Psoas muscle (tissue), 8 donors: ENCODE measurements around the gene ARL13B. TPM values are rescaled to one million over a fixed set of nuclear protein-coding genes. Genes with fewer than 3 reads are reported as not detected.

Experiments used
- ATAC-seq, 4 donors: fragments of 200-7000 bp; cut with Tn5 transposase; one replicate each; pipeline ENCODE4 v1.9.1; 2020; ENCODE audit warnings: moderate library complexity in 3 of 4, mild to moderate bottlenecking in 2 of 4
- DNase-seq, 2 donors: peaks; one replicate each; pipeline ENCODE4 v3.0.0-alpha.2; 2020
- H3K27ac ChIP-seq: fragments of 200-600 bp; one replicate; pipeline ENCODE4 v1.8.0; 2022
- H3K27me3 ChIP-seq, 3 donors: fragments of 200-600 bp in 1 of 3; one replicate each; pipeline versions ENCODE4 v1.6.1 to v1.8.0; 2013 to 2022; ENCODE audit warnings: low read length in 2 of 3, mild to moderate bottlenecking in 2 of 3, moderate library complexity in 1 of 3; ENCODE audit not compliant: insufficient read depth in 3 of 3
- H3K36me3 ChIP-seq, 2 donors: fragments of 200-600 bp in 1 of 2; one replicate each; pipeline versions ENCODE4 v1.6.1 to v1.8.0; 2013 to 2022; ENCODE audit warnings: low read depth in 1 of 2, mild to moderate bottlenecking in 1 of 2, moderate library complexity in 1 of 2; ENCODE audit not compliant: insufficient read depth in 1 of 2
- H3K4me1 ChIP-seq: fragments of 200-600 bp; one replicate; pipeline ENCODE4 v1.8.0; 2022
- H3K4me3 ChIP-seq: fragments of 200-600 bp; one replicate; pipeline ENCODE4 v1.8.0; 2022; ENCODE audit warnings: mild to moderate bottlenecking
- H3K9me3 ChIP-seq: fragments of 200-600 bp; one replicate; pipeline ENCODE4 v1.8.0; 2022
- WGBS, 3 donors: extraction: QIAGEN DNeasy Blood & Tissue Kit; methylation state at CpG; one replicate each; pipeline versions ENCODE4 v1.1.6 to v1.1.7; 2013; 5-methylcytosine and 5-hydroxymethylcytosine counted together
- intact Hi-C, 2 donors: fragments of 100-400 bp; cut with DNase I; formaldehyde crosslinking; loops; one replicate each; pipeline versions ENCODE4 v1.11.0 to v1.14.2; 2022
- polyA plus RNA-seq, 3 donors: library from polyadenylated mRNA; stranded (reverse); fragments of 200-250 nt; gene quantifications; one replicate each; pipeline ENCODE4 v1.2.3, GENCODE V29; 2013
- total RNA-seq, 4 donors: library from RNA; stranded (reverse); fragmentation: NEBNext Ultra II Directional in 2 of 4; extraction: Animal tissue kit (Norgen Biotek cat#: 25700) in 2 of 4; gene quantifications; one replicate each; pipeline versions ENCODE4 v1.2.1 to v1.2.4, GENCODE V29; 2021 to 2023
- TF ChIP-seq, protein P1 (sequence below): fragments of 200-600 bp; IDR thresholded peaks from one replicate; pipeline ENCODE4 v1.8.0; 2022; ENCODE audit warnings: antibody characterized with exemption
- donor health status: healthy with polysubstance abuse.
- donor health status: DM: no; HTN: no; CAD: no; lungs with moderate emphysema.
- donor health status: Bipolar disorder and iron deficiency.
- donor health status: healthy.
- donor health status: DM: yes; HTN: yes; CAD: no.
- donor health status: DM: no; HTN: no; CAD: no.
- donor health status: DM: no; HTN: no; CAD: no.
- donor health status: DM: yes; HTN: yes; CAD: no.

ARL13B gene
- total and polyA plus RNA-seq, 7 donors, result 0.86 to 2.6 (median 1.8) TPM

- H3K27ac ChIP-seq, result no peak overlapping the region
- intact Hi-C loops, result no loop called here
- WGBS, 3 donors, result 88 to 100% (median 97%) methylated on average over 1 of the region's 1 CpG
Measured at GRCh38 chr3:93969997-93970396, 10.0 kb upstream of the ARL13B start.

DNA sequence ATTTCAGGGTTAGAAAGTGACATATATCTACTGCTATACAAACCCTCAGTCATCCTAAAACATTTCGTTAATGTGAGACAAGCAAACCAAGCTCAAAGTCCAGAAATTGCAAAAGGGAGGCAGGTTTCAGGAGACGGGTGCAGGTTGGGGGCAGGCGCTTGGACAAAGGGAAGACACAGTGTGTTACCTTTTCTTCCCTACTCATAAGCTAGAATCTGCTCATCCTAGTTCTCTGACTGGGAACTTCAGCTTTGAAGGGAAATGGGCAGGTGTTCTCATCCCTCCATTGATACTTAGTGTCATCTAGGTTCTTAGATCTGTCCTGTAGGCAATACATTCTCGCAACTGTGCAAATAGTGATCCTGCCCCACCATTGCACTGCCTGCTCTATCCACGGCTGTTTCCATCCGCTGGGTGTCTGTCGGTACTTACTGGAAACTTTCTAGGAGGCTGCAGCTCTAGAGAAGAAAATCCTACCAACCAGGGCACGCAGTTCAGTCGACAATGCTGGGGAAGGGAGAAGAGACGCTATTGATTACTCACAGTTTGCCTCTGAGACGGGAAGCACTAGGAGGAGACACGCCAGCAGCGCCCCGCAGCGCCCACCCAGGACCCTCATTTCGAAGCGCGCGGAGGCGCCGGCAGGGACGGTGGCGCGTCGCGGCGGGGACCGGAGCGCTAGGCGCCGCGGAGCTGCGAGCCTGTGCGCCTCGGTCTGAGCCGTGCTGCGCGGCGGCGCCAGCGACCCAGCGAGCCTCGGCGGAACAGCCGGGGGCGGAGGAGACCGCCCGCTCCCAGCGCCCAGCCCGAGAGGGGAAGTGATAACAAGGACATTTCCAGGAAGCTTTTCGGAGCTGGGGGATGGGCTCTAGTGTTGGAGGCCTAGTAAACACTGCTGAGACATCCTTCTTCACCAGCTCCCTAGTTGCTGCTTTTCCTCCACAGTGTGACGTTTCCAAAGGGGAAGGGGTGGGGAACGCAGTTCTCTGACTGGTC lies 6.5 kb upstream of the ARL13B start, which contains the start of gene PROS1:
TSS of gene PROS1 (minus strand) at position 766 of the 996 bp plus-strand sequence. CDS start at position 619, 147 bp downstream.
- 1% methylated on average over 51 to 53 of the region's 53 CpGs for WGBS, 3 donors
- TF ChIP-seq, protein P1, sequence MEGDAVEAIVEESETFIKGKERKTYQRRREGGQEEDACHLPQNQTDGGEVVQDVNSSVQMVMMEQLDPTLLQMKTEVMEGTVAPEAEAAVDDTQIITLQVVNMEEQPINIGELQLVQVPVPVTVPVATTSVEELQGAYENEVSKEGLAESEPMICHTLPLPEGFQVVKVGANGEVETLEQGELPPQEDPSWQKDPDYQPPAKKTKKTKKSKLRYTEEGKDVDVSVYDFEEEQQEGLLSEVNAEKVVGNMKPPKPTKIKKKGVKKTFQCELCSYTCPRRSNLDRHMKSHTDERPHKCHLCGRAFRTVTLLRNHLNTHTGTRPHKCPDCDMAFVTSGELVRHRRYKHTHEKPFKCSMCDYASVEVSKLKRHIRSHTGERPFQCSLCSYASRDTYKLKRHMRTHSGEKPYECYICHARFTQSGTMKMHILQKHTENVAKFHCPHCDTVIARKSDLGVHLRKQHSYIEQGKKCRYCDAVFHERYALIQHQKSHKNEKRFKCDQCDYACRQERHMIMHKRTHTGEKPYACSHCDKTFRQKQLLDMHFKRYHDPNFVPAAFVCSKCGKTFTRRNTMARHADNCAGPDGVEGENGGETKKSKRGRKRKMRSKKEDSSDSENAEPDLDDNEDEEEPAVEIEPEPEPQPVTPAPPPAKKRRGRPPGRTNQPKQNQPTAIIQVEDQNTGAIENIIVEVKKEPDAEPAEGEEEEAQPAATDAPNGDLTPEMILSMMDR, result no peak
- Histone ChIP-seq H3K9me3 (no peaks in the 10 kb centered on the region), H3K4me1 (no peaks in the 10 kb centered on the region), H3K27me3 (no peaks in the 10 kb centered on the region), H3K27ac (peak within 1 kb of the TSS; percentile 79), H3K36me3 (no peaks in the 10 kb centered on the region), H3K4me3 (peak within 1 kb of the TSS; percentile 67)
- ATAC-seq (peak; percentile 80 to 95 (median 92)), DNase-seq (peak; percentile 84 to 90)
- intact Hi-C loops, result no loop called here

More at GRCh38 chr3:93969997-93970396, 10.0 kb upstream of the ARL13B start:
- Histone ChIP-seq H3K27me3 (no peaks in the 10 kb centered on the region), H3K4me1 (no peaks in the 10 kb centered on the region), H3K9me3 (no peaks in the 10 kb centered on the region), H3K36me3 (no peaks in the 10 kb centered on the region), H3K4me3 (no peak overlapping the region)
- DNase-seq (no peak), ATAC-seq (no peak)
- TF ChIP-seq, protein P1, result no peak

DNA sequence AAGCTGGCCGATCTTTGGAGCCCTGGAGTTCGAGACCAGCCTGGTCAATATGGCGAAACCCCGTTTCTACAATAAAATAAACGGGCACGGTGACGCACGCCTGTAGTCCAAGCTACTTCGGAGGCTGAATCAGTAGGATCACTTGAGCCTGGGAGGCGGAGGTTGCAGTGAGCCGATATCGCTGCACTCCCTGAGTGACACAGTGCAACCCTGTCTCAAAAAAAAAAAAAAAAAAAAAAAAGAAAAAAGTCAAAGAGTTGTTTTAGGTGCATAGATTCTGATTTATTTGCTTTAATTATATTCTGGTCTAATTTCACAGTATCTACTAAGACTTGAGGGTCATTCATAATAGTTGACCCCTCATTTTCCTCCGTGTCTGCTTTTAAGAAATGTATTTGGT lies 1.7 kb downstream of the ARL13B start:
- intact Hi-C loops, result no loop called here
- DNase-seq (no peak), ATAC-seq (no peak)
- WGBS, 3 donors, result 94 to 95% (median 94%) methylated on average over 13 of the region's 13 CpGs
- H3K9me3 ChIP-seq, result no peaks in the 10 kb centered on the region
- H3K4me1 ChIP-seq, result peaks cover 9% of the 10 kb centered on the region
- TF ChIP-seq, protein P1, result no peak
- H3K4me3 ChIP-seq, result no peak overlapping the region
- no peaks in the 10 kb centered on the region for H3K27me3 ChIP-seq
- H3K36me3 ChIP-seq, result no peaks in the 10 kb centered on the region
- no peak overlapping the region for H3K27ac ChIP-seq

- Histone ChIP-seq H3K9me3 (no peaks in the 10 kb centered on the region), H3K36me3 (no peaks in the 10 kb centered on the region), H3K27me3 (no peaks in the 10 kb centered on the region), H3K4me3 (no peak overlapping the region), H3K27ac (no peak overlapping the region), H3K4me1 (peaks cover 9% of the 10 kb centered on the region)
- TF ChIP-seq, protein P1, result no peak
- intact Hi-C loops, result no loop called here
- DNase-seq (no peak), ATAC-seq (no peak)
- 93% methylated on average over 3 of the region's 3 CpGs for WGBS, 3 donors
Measured at GRCh38 chr3:93983408-93983807, 3.5 kb downstream of the ARL13B start.
